GM21526 (cell line): ENCODE results near the gene PSENEN.

Source experiments
- ATAC-seq: cut with Tn5 transposase; IDR thresholded peaks from one replicate; pipeline ENCODE4 v1.9.1; 2021; ENCODE audit warnings: moderate library complexity; ENCODE audit not compliant: unreplicated experiment, low FRiP score

The PSENEN gene, protein sequence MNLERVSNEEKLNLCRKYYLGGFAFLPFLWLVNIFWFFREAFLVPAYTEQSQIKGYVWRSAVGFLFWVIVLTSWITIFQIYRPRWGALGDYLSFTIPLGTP

DNA sequence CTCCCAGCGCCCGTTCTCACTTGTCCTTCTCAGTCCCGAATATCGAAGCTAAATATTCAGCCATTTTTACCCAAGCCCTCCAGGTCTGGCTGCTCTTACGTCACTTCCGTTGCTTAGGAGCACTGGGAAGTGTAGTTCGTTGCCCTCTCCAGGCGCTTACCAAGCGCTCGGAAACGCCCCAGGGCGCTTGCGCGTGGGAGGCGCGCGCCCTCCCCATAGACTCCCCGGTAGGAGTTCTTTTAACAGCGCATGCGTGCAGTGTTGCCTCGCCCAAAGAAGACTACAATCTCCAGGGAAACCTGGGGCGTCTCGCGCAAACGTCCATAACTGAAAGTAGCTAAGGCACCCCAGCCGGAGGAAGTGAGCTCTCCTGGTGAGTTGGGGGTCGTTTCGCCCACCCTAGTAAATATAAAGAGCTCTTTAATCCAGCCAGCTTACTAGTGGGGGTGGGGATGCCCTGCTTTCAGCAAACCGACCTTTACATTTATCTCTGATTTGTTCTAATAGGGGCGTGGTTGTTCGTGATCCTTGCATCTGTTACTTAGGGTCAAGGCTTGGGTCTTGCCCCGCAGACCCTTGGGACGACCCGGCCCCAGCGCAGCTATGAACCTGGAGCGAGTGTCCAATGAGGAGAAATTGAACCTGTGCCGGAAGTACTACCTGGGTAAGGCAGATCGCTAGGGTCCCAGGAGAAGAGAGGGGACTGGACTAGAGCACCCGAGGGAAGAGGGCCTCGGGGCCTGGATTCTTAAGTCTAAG, at the start of gene PSENEN, which contains the start of gene U2AF1L4:
PSENEN (plus strand) TSS at position 324 of the 759 bp plus-strand sequence; CDS start at position 604, 280 bp downstream.
U2AF1L4 (minus strand) TSS at position 91 of the 759 bp plus-strand sequence; CDS start at position 64, 27 bp downstream.
- peak; percentile 35 for ATAC-seq

DNA sequence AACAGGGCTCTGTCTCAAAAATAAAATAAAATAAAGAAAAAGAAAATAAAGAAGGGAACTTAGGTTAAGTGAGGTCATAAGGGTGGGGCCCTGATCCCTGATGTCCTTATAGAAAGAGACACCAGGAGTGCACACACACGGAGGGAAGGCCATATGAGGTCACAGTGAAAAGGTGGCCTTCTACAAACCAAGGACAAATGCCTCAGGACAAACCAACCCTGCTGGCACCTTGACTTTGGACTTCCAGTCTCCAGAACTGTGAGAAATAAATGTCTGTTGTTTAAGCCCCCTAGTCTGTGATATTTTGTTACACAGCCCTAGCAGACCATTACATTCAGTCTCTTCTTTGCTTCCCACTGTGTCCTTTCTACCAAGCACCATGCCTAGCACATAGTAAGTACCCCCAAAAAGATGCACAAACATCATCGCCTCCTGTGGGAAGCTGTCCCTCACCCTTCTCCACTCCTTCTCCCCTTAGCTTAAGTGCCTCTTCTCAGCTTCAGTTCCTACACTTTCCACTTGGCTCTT, 49.5 kb upstream of the PSENEN start:
- ATAC-seq, result no peak

DNA sequence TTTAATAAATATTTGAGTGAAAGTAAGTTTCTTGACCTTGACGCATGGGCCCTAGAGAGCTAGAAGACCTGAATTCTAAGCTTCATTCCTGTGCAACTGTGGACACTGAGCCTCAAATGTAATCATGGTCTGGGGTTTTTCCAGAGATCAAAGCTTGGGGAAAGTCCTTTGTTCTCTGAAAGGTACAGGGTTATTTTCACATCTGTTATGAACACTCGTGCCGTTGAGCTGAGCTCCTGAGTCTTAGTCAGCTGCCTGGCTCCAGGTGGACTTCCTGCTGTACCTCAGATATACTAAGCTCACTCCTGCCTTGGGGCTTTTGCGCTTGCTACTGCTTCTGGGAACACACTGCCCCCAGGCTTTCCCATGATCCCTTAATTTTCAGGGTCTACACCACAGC, 48.6 kb upstream of the PSENEN start:
- no peak for ATAC-seq

DNA sequence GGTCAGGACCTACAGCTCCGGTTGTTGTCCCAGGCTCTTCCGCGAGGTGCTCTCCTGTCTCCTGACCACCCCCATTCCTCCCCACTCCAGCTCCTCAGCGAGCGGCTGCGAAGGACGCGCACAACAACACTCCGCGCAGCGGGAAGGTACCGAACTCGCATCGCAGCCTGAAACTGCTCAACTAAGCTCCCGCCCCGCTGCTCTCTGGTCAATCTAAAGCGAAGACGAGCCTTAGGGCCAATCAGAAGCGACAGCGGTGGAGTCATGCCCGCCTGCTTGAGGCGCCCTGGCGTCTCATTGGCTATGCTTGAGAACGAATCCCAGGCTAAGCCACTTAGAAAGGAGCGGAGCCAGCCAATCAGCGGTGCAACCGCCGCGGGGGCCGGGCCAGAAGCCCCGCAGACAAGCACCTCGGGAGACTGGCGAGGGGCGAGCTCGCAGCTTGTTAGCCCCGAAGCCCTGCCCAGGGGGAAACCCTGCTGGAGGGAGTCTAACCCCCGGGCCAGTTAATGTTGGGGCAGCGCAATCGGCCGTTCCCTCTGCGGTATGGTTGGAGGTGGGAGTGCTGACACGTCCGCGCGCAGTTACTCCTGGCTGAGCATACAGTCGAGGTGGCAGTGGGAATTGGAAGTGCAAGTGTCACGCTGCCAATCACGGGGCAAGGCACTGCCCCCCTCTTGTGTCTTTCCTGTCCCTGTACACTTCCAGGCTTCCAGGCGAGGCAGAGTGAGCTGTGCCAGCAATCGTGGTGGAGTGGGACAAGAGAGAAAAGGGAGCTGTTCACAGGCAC, 43.0 kb upstream of the PSENEN start:
- ATAC-seq, result peak; percentile 91

DNA sequence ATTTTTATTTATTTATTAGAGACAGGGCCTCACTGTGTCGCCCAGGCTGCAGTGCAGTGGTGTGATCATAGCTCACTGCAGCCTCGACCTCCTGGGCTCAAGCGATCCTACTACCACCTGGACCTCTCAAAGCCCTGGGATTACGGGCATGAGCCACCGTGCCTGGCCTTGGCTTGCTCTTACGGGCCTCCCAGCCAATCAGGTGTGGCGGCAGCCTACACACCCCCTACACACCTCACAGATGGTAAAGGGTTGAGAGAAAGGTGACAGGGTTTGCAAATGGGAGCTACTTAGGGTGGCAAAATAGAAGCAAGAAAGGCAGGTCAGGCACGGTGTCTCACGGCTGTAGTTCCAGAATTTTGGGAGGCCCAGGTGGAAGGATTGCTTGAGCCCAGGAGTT, 42.1 kb upstream of the PSENEN start:
- ATAC-seq, result no peak

DNA sequence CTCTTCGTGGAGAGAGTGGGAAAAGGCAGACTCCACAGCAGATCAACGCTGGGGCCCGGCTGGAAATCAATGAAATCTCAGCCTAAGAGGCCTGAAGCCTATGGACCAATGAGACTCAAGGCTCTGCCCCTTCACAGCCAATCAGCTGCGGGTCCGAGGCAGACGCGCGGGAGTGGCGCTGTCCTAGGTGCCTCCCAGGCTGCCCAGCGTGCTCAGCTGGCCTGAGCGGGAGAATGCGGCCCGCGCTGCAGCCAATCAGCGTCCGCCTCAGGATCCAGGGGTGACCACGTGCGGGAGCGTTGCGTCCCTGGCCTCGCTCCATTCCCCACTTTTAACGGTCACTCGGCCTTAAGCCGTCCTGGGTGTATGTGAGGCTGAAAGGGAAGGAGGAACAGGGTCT, 41.2 kb upstream of the PSENEN start, which contains the start of gene ZBTB32:
ZBTB32 (plus strand) TSS at position 341 of the 400 bp plus-strand sequence. CDS start 10,069 bp downstream, outside the sequence.
- ATAC-seq, result no peak

DNA sequence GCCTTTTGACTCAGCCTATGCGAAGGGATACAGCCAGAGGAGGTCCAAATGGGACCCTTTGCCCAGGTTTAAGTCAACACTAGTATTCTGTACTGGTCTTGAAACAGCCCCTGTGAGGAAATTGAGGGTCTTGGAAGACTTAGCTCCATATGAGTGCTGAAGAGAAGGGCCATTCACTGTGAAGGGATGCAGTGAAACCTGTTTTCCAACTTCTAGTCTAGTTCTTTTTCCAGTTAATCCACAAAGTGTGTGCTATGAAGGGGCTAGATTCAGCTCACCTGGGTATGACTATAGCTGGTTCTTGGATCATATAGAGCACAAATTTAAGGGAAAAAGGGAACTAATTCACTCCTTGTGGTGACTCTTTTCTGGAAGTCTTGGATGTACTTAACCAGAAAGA, 37.1 kb upstream of the PSENEN start:
- ATAC-seq, result no peak

DNA sequence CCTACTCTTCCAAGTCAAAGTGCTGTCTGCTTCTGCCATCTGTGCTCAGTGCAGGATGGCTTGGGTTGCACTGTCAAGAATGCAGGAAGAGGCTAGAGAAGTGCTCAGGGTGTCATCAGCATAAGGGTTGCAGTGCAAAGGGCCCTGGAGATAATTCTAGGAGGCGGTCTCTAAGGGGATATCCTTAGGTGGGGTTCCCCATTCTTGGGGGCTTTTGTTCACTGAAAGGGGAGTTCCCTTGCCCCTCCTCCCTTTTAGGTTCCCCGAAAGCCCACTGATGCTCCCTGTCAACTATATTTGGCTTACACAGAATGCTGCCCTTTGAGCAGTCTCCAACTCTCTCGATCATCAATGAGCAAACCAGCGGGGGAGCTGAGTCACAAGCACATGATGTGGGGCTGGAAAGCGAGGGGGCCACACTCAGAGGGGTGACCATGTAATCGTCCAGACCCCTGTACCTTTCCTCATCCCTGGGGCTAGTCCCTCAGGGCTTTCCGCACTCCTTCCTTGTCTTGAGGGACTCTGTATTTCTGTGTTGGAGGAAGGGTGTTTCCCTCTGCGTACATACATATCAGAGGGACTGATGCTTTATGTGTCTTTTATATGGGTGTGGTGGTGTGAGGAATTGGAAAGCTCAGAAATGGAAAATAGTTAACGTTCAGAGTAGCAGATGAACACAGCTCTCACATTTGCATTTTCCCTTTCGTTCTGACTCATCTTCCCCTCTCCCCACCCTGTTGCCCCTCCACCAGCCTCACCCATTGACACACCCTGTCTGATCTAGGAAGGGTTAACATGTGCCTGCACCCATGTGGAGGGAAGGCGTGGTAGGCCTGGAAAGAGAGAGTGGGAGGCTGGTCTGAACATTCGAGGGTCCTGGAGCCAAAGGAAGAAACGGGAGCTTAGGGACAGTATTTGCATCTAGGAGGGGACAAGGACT, 34.4 kb upstream of the PSENEN start:
- no peak for ATAC-seq

DNA sequence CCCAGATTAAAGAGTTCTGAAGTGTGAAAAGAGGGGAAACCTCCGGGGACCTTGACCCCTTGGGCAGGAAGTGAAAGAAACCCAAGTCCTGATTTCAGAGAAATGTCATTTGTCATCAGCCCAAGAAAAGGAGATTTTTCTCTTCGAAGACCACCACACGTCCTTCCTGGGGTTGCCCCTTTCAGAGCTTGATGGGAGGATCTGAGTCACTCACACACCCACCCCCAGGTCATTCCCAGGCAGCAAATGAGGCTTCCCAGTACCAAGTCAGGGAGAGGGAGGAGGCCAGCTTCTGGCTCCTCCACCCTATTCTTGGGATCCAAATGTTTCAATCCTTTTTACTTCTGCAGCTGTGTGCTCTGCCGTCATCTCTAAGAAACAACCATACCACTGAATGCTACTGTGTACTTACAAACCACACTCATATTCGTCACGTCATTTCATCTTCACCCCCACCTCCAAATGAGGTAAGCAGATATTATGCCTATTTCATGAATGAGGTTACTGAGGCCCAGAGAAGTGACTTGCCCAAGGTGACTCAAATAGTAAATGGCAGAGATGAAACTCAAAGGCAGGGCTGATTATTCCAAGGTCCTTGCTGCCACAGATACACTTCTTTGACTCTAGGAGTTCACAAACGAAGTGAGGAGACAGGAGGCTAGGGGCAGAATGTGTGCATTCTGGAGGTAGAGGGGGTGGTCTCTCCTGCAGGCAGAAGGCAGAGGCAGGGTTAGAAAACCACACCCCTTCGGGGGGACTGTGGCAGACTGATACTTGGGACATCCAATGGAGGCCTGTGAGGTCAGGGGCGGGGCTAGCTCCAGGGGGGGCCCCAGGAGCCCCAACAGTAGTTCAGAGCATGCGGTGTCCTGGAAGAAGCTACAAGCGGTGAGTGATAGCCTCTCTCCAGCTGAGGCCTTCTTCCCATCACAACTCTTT, 32.6 kb upstream of the PSENEN start:
- no peak for ATAC-seq

DNA sequence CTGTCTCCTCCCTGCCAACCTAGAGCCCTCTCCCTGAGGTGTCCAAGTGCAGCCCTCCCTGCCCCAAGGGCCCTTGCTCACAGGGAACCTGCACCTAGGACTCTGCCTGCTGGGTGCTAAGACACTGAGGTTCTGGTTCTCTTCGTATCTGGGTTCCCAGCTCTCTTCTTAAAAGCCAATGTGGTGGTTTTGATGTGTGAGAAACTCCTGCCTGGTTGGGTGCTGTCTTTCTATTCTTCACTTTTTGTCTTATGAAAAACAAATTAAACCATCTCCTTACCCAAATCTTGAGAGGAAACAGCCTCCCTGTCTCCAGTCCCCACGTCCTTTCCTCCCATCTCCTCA, 32.0 kb upstream of the PSENEN start:
- ATAC-seq, result no peak

DNA sequence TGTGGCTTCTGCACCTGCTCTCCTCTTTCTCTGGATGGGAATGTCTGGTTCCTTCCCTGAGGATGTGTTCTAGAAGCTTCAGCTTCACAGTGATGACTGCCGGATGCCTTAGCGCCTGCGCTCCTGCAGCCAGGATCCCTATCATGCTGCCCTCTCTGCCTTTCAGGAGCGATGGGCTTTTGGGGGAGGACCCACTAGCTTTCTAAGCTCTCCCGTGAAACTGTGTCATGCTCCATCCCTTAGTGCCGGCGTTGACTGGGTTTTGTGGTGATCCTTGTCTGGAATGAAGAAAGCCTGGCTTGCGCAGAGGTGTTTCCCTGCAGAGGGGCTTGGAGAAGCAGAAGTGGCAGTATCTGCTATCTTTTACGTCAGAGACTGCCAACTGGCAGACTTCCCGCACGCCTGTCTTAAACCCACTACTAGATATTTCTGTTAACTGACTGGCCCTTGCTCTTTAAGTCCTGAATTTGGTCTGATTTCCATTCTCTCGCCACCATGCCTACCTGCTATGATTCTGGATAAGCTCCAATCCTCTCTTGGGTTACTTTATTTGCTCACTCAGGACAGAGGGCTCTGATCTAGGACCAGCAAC, 31.5 kb upstream of the PSENEN start:
- no peak for ATAC-seq

DNA sequence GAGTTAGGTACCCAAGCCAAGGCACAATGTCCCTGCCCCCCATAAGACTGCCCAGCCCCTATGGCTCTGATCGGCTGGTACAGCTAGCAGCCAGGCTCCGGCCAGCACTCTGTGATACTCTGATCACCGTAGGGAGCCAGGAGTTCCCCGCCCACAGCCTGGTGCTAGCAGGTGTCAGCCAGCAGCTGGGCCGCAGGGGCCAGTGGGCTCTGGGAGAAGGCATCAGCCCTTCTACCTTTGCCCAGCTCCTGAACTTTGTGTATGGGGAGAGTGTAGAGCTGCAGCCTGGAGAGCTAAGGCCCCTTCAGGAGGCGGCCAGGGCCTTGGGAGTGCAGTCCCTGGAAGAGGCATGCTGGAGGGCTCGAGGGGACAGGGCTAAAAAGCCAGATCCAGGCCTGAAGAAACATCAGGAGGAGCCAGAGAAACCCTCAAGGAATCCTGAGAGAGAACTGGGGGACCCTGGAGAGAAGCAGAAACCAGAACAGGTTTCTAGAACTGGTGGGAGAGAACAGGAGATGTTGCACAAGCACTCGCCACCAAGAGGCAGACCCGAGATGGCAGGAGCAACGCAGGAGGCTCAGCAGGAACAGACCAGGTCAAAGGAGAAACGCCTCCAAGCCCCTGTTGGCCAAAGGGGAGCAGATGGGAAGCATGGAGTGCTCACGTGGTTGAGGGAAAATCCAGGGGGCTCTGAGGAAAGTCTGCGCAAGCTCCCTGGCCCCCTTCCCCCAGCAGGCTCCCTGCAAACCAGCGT, 30.7 kb upstream of the PSENEN start:
- ATAC-seq, result no peak

DNA sequence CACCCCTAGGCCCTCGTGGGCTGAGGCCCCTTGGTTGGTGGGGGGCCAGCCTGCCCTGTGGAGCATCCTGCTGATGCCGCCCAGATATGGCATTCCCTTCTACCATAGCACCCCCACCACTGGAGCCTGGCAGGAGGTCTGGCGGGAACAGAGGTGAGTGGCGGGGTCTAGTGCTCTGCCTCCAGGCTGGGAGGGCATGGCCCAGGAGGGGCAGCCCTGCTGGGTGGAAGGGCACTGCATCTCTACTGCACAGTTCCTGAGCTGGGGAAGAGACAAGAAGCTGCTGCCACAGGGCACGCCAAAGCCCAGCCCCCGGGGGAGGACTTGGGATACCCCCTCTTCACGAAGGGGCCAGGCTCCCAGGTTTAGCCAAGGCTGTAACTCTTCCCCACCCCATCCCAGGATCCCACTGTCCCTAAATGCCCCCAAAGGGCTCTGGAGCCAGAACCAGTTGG, 30.1 kb upstream of the PSENEN start:
- ATAC-seq, result no peak

DNA sequence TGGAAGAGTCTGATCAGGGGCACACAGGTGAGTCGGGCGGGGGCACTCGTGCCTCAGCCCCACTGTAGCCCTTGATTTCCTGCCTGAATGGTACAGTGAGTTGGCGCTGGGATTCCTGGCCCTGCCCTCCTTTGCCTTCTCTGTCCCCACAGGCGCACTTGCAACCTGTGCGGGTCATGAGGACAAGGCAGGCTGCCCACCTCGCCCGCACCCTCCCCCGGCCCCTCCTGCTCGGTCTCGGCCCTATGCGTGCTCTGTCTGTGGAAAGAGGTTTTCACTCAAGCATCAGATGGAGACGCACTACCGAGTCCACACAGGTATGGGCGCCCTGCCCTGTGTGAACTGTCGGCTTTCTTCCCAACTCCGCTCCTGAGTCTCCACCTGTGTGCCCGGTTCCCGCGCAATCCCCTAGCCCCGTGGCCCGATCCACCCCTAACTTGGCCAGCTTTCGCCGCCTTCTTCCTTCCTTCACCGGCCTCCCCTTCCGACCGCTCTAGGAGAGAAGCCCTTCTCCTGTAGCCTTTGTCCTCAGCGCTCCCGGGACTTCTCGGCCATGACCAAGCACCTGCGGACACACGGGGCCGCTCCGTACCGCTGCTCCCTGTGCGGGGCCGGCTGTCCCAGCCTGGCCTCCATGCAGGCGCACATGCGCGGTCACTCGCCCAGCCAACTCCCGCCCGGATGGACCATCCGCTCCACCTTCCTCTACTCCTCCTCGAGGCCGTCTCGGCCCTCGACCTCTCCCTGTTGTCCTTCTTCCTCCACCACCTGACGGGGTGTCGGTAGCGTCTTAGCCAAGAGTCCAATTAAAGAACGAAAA, 29.3 kb upstream of the PSENEN start:
- peak; percentile 10 for ATAC-seq

DNA sequence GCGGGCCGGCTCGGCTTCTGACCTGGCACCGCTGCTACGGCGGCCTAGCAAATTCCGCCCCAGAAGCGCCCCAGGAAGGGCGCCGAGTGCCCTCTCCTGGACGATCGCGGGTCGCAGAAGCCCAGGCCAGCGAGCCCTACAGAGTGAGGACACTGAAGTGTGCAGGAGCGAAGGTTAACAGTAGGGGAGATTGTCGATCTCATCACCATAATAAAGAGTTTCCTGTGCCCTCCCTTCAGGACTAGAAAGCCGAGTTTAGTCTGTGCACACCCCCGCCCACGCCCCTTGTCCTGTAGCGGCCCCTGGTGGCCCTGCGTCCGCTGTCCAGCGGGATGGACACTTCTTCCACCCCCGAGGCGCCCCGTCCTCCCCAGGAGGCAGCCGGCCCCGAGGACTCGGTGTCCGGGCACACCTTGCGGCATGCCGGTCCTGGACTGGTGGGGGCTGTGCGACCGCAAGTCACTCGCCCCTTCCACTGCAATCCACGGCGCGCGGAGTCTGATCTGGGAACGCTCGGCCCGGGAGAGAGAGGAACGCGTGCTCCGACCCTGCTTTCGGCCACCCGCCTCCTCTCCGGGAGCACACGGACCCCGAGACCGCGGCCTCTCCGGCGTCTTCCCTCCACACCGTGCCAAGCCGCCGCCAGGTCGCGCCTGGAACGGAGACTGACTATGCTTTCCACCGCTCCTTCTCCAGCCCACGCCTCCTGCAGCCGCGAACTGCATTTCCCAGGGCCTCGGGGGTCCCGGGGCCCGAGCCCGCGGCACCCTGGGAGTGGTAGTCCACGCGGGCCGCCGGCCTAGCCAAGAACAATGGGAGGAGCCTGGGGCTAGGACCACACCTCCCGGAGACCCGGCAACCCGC, 28.4 kb upstream of the PSENEN start:
- ATAC-seq, result peak; percentile 39
